CD4-positive, alpha-beta T cell (primary cell): Measurements from ENCODE around the gene FBRS. TPM values are rescaled to one million over a fixed set of nuclear protein-coding genes. Genes with fewer than 3 reads are reported as not detected.
A peak's percentile ranks its signal among the peaks of the same experiment; 100 is the strongest.
"Not testable (repeated sequence)": the region's sequence is repeated elsewhere in the genome, so short reads cannot be mapped to it uniquely, and the experiment has no call there.

Source experiments
- ATAC-seq: fragments of 200-7000 bp; cut with Tn5 transposase; one replicate; pipeline ENCODE4 v1.10.0; 2022; ENCODE audit warnings: mild to moderate bottlenecking; ENCODE audit not compliant: poor library complexity
- CTCF ChIA-PET: fragments of 350-600 bp; sonication (Branson Sonifier 250); formaldehyde crosslinking; loops from one replicate; lab custom pipeline; 2021; ENCODE audit warnings: antibody characterized with exemption, inconsistent platforms; lab: Charles Lee
- POLR2A ChIA-PET: fragments of 350-600 bp; sonication (Branson Sonifier 250); formaldehyde crosslinking; loops from one replicate; lab custom pipeline; 2021; ENCODE audit warnings: antibody characterized with exemption, inconsistent platforms; lab: Charles Lee
- DNase-seq, 14 experiments: peaks; one replicate each; pipeline ENCODE4 v3.0.0-alpha.2; 2013 to 2020; ENCODE audit warnings: mixed read lengths in 2 of 14
- H3K27ac ChIP-seq, 2 donors: one replicate each; pipeline versions ENCODE4 v1.5.1 to v1.7.0; 2013; ENCODE audit warnings: low read length in 2 of 2, low read depth in 1 of 2, mild to moderate bottlenecking in 1 of 2
- H3K27me3 ChIP-seq, 2 experiments: 1 replicate in 1 of 2; 2 replicates in 1 of 2; pipeline versions ENCODE4 v1.6.1 to v1.7.0; 2013; ENCODE audit warnings: low read length in 2 of 2, control low read depth in 1 of 2, mild to moderate bottlenecking in 1 of 2, moderate library complexity in 1 of 2; ENCODE audit not compliant: insufficient read depth in 2 of 2, control insufficient read depth in 1 of 2
- H3K36me3 ChIP-seq: one replicate; pipeline ENCODE4 v1.6.1; 2013; ENCODE audit warnings: low read length, control low read depth; ENCODE audit not compliant: insufficient read depth
- H3K4me1 ChIP-seq: one replicate; pipeline ENCODE4 v1.6.1; 2013; ENCODE audit warnings: low read length, control low read depth; ENCODE audit not compliant: insufficient read depth
- H3K4me3 ChIP-seq: one replicate; pipeline ENCODE4 v1.5.1; 2013; ENCODE audit warnings: mild to moderate bottlenecking, low read length, moderate library complexity
- H3K9me3 ChIP-seq, 2 experiments: 1 replicate in 1 of 2; 2 replicates in 1 of 2; pipeline versions ENCODE4 v1.6.1 to v1.7.0; 2013; ENCODE audit warnings: low read length in 2 of 2, mild to moderate bottlenecking in 2 of 2, control low read depth in 1 of 2, moderate library complexity in 1 of 2; ENCODE audit not compliant: control insufficient read depth in 1 of 2, insufficient read depth in 1 of 2
- H3K27ac Mint-ChIP-seq: one replicate; pipeline ENCODE4 v1.8.0; 2020; ENCODE audit warnings: mixed read lengths
- H3K27me3 Mint-ChIP-seq: one replicate; pipeline ENCODE4 v1.8.0; 2021; ENCODE audit warnings: mixed read lengths
- H3K36me3 Mint-ChIP-seq: one replicate; pipeline ENCODE4 v1.8.0; 2021; ENCODE audit warnings: low read depth, mixed read lengths
- H3K4me1 Mint-ChIP-seq: one replicate; pipeline ENCODE4 v1.8.0; 2021; ENCODE audit warnings: low read depth, mixed read lengths
- H3K4me3 Mint-ChIP-seq: one replicate; pipeline ENCODE4 v1.8.0; 2020; ENCODE audit warnings: mild to moderate bottlenecking, mixed read lengths
- H3K9me3 Mint-ChIP-seq: one replicate; pipeline ENCODE4 v1.8.0; 2020; ENCODE audit warnings: mixed read lengths
- intact Hi-C, 2 experiments: fragments of 100-400 bp; cut with DNase I in 1 of 2; cut with micrococcal nuclease in 1 of 2; formaldehyde crosslinking; loops; one replicate each; pipeline versions ENCODE4 v1.15.1 to v1.9.0; 2023 to 2025; cut with DNase I, micrococcal nuclease
- total RNA-seq, 174 experiments: library from RNA in 2 of 174; stranded (reverse) in 2 of 174; gene quantifications; one replicate each; pipeline ENCODE4 v1.2.3 and lab custom pipeline; 2021 to 2026
- TF ChIP-seq, protein P1 (sequence below): fragments of 200-600 bp; IDR thresholded peaks from one replicate; pipeline ENCODE4 v1.8.0; 2022; ENCODE audit warnings: antibody characterized with exemption, mild to moderate bottlenecking

Gene FBRS
- total RNA-seq, 2 experiments from 2014 or later: 162 to 163 TPM

DNA sequence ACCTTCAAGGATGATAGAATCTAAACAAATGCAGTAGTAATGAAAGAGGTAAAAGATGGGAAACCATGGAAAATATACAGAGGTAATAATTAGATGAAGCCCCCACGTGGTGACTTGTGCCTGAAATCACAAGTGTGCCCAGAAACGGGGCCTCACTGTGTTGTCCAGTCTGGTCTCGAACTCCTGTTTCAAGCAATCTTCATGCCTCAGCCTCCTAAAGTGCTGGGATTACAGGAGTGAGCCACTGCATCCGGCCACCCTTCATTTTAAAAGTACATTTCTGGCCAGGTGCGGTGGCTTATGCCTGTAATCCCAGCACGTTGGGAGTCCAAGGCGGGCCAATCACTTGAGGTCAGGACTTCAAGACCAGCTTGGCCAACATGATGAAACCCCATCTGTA lies 21.6 kb upstream of the FBRS start:
- Mint-ChIP-seq H3K4me1 (peaks cover 17% of the 10 kb centered on the region), H3K27me3 (no peaks in the 10 kb centered on the region), H3K4me3 (no peak overlapping the region), H3K27ac (no peak overlapping the region), H3K9me3 (no peaks in the 10 kb centered on the region), H3K36me3 (peaks cover 4% of the 10 kb centered on the region)
- H3K36me3 ChIP-seq: no peaks in the 10 kb centered on the region
- ChIA-PET POLR2A (interaction anchor here (0.6 to 1.4 kb wide), 3 partner anchors 22 to 152 kb away, joined by 3 to 4 read pairs (median 3); partner anchors contain the start of genes FBRS and ZNF689), CTCF (interaction anchor here (1.0 kb wide), 1 partner anchor 57 kb away, joined by 3 read pairs; no protein-coding TSS in a partner anchor)
- H3K9me3 ChIP-seq: no peaks in the 10 kb centered on the region
- no peak overlapping the region for H3K4me3 ChIP-seq
- H3K27ac ChIP-seq: no peak overlapping the region
- H3K27me3 ChIP-seq: no peaks in the 10 kb centered on the region
- intact Hi-C loops: loop anchor here (5.0 to 10.0 kb wide), 3 partner anchors 64 to 592 kb away; partner anchors contain the start of genes ALDOA (in 1 of the 2) and ZNF688 (in 1 of the 2)
- no peak for ATAC-seq
- H3K4me1 ChIP-seq: peaks cover 19% of the 10 kb centered on the region
- TF ChIP-seq, protein P1, sequence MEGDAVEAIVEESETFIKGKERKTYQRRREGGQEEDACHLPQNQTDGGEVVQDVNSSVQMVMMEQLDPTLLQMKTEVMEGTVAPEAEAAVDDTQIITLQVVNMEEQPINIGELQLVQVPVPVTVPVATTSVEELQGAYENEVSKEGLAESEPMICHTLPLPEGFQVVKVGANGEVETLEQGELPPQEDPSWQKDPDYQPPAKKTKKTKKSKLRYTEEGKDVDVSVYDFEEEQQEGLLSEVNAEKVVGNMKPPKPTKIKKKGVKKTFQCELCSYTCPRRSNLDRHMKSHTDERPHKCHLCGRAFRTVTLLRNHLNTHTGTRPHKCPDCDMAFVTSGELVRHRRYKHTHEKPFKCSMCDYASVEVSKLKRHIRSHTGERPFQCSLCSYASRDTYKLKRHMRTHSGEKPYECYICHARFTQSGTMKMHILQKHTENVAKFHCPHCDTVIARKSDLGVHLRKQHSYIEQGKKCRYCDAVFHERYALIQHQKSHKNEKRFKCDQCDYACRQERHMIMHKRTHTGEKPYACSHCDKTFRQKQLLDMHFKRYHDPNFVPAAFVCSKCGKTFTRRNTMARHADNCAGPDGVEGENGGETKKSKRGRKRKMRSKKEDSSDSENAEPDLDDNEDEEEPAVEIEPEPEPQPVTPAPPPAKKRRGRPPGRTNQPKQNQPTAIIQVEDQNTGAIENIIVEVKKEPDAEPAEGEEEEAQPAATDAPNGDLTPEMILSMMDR: no peak
- DNase-seq: no peak

DNA sequence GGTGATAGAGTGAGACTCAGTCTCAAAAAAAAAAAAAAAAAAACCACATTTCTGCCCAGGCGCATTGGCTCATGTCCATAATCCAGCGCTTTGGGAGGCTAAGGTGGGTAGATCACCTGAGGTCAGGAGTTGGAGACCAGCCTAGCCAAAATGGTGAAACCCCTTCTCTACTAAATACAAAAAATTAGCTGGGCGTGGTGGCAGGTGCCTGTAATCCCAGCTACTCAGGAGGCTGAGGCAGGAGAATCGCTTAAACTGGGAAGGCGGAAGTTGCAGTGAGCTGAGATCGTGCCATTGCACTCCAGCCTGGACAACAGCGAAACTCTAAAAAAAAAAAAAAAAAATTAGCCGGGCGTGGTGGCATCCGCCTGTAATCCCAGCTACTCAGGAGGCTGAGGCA lies 21.1 kb upstream of the FBRS start:
- ChIA-PET CTCF (interaction anchor here (1.0 to 1.5 kb wide), 2 partner anchors 8 to 57 kb away, joined by 3 to 7 read pairs; no protein-coding TSS in a partner anchor), POLR2A (interaction anchor here (0.6 to 1.4 kb wide), 3 partner anchors 21 to 152 kb away, joined by 3 to 4 read pairs (median 3); partner anchors contain the start of genes FBRS and ZNF689)
- intact Hi-C loops: loop anchor here (5.0 to 10.0 kb wide), 3 partner anchors 65 to 592 kb away; partner anchors contain the start of genes ALDOA (in 1 of the 2) and ZNF688 (in 1 of the 2)

GRCh38 chr16:30637944-30638343 lies 20.3 kb upstream of the FBRS start:
- DNase-seq (peak in 4 of 14 experiments; percentile 19 to 75 (median 63)), ATAC-seq (peak; percentile 17)
- Mint-ChIP-seq H3K27me3 (no peaks in the 10 kb centered on the region), H3K9me3 (no peaks in the 10 kb centered on the region), H3K36me3 (peaks cover 4% of the 10 kb centered on the region), H3K27ac (no peak overlapping the region), H3K4me3 (peak overlapping the region; percentile 48), H3K4me1 (peaks cover 17% of the 10 kb centered on the region)
- H3K4me3 ChIP-seq: no peak overlapping the region
- no peaks in the 10 kb centered on the region for H3K9me3 ChIP-seq
- no peaks in the 10 kb centered on the region for H3K36me3 ChIP-seq
- no peaks in the 10 kb centered on the region for H3K27me3 ChIP-seq
- TF ChIP-seq, protein P1: peak; percentile 24
- intact Hi-C loops: loop anchor here (5.0 to 10.0 kb wide), 3 partner anchors 66 to 593 kb away; partner anchors contain the start of genes ALDOA (in 1 of the 2) and ZNF688 (in 1 of the 2)
- ChIA-PET POLR2A (interaction anchor here (1.4 kb wide), 1 partner anchor 20 kb away, joined by 4 read pairs; the partner anchor contains the start of gene FBRS), CTCF (interaction anchor here (0.6 to 1.5 kb wide), 4 partner anchors 9 to 511 kb away, joined by 3 to 7 read pairs (median 4); partner anchors contain the start of genes PRR14 and ZNF689)
- no peak overlapping the region for H3K27ac ChIP-seq
- H3K4me1 ChIP-seq: peaks cover 19% of the 10 kb centered on the region

More for the DNA sequence above, 21.1 kb upstream of the FBRS start:
- H3K36me3 Mint-ChIP-seq, H3K9me3 ChIP-seq, H3K27ac Mint-ChIP-seq, H3K27me3 ChIP-seq, H3K4me3 ChIP-seq, H3K36me3 ChIP-seq, H3K4me3 Mint-ChIP-seq, DNase-seq, ATAC-seq, H3K27me3 Mint-ChIP-seq, H3K9me3 Mint-ChIP-seq, H3K27ac ChIP-seq: not testable (repeated sequence)
- peaks cover 17% of the 10 kb centered on the region for H3K4me1 Mint-ChIP-seq
- H3K4me1 ChIP-seq: peaks cover 19% of the 10 kb centered on the region
